HG02588 (cell line): Measurements from ENCODE around the gene ZNF804A.
"Not testable (repeated sequence)": the region's sequence is repeated elsewhere in the genome, so short reads cannot be mapped to it uniquely, and the experiment has no call there.

Source experiments
- ATAC-seq: cut with Tn5 transposase; IDR thresholded peaks from one replicate; pipeline ENCODE4 v1.9.1; 2021; ENCODE audit warnings: mild to moderate bottlenecking, moderate library complexity; ENCODE audit not compliant: unreplicated experiment

Gene ZNF804A

DNA sequence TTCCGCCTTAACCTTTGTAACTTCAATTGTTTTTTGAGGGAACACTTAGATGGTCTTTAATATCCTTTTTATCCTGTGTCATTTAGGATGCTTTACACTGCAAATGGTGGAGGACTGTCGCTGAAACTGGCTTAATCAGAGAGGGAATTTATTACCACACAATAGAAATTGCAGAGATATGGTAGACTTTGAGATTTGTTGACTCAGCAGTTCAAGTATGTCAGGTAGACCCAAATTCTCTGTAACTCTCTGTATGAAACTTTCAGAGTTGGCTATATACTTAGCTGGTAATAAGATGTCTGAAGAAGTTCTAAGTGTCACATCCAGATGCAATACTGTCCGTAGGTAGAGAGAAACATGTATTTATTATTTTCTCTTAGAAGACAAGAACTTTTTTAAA, 100.1 kb downstream of the ZNF804A start:
- no peak for ATAC-seq

DNA sequence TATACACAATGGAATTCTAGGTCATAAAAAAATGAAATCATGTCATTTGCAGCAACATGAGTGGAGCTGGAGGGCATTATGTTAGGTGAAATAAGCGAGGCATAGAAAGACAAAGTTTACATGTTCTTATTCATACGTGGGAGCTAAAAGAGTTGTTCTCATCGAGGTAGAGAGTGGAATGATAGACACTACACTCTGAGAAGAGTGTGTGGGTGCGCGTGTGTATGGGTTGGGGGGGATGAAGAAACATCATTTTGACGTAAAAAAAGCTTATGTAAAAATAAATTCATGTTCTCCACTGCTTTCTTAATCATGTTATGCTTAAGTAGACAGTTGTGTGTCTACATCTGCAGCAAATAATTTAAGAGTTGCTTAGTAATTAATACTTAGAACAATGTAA, 123.6 kb downstream of the ZNF804A start:
- ATAC-seq, result no peak

DNA sequence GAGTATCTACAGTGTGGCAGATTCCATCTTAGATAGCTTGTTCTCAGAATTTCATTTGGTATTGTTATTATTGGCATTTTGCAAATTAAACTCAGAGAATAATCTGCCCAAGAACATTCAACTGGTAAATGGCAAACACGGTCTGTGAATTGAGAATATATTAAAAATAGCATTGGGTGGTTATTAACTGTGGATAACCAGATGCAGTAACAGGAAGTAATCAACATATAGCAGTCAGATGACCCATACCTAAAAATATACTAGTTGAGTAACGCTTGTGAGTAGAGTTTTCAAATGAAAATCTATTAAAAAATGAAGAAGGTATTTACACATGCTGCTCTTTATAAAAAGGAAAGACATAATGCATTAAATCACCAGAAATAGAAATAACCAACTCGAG, 129.5 kb downstream of the ZNF804A start:
- no peak for ATAC-seq

DNA sequence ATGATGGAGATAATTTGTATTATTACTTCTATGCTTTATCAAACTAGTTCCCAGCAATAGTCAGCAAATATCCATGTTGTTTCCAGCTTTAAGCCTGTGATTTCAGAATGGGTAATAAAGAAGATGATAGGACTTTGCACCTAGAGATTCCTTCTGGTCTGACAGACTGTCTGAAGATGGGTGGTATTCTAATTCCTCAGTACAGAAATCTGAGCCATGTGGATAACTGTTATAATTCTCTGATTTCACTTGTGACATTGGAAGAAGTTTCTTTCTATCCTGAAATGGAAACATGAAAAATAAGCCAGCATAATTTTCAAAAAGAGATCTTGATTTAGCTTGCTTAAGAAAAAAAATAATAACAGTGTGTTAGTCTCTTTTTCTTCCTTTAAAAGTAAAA, 130.1 kb downstream of the ZNF804A start:
- ATAC-seq, result no peak

DNA sequence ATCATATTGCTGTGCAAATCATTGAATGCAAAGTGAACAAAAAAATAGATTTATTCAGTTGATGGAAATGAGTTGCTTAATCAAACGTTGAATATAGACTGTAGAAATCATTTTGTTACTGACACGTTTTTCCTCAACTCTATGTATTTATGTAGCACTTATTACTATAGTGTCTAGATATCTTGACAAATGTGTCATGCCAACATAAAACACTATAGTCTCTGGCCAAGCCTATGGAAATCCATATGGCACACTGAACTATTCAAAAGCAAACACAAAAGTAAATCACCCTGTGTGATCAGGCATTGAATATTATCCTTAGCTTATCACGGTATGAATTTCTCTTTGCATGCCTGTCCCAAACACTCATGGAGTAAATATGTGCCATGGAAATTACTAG, 131.3 kb downstream of the ZNF804A start:
- ATAC-seq, result no peak

DNA sequence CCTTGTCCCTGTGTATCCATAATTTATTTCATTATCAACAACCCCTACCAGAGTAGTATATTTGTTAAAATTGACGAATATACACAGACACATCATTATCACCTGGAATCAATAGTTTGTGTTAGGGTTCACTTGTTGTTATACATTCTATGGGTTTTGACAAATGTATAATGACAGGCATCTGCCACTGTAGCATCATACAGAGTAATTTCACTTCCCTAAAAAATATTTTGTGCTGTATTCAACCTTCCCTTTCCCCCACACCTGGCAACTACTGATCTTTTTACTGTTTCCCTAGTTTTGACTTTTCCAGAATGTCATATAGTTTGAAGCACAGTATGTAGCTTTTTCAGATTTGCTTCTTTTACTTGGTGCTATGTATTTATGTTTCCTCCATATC, 132.0 kb downstream of the ZNF804A start:
- ATAC-seq, result no peak

DNA sequence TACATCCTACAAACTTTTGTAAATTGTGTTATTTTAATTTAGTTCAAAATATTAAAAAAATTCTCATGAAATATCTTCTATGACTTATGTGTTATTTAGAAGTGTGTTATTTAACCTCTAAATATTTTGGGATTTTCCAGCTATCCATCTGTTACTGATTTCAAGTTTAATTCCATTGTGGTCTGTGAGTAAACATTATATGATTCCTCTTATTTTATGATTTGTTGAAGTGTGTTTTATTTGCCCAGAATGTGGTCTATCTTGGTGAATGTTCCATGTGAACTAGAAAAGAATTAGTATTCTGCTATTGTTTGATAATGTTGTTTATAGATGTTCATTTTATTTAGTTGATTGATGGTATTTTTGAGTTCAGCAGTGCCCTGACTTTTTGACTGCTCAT, 136.0 kb downstream of the ZNF804A start:
- ATAC-seq, result no peak

DNA sequence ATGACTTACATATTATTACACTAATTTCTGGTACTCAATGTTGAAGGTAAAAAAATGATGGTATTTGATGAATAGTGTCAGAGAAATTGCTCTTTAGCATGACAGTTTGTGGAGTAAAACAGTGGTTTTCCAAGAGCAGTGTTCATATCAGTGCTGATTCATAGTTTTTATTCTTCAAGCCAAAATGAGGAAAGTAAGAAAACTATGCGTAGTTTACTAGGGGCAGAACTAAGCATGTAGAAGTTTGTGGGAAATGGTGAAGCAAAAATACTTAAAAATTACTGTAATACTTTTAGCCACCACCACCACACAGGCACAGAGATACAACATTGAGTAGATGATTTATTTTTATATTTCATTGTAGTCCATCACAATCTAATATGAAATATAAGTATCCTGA, 137.3 kb downstream of the ZNF804A start:
- no peak for ATAC-seq

DNA sequence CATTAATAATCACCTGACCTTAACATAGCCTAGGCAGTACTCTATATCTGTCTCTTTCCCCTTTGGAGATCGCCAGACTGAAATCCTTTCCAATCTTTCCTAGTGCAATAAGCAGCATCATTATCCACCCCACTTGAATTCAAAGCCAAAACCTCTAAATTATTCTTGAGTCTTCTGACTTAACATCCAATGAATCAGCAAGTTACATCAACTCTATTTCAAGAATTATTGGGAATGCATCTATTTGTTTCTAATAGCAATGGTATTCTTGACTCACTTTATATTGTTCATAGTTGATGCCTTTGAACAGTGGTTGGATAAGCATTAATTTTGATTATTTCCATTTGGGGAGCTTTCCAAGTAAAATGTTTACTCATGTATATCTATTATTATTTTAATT, 144.8 kb downstream of the ZNF804A start:
- no peak for ATAC-seq

DNA sequence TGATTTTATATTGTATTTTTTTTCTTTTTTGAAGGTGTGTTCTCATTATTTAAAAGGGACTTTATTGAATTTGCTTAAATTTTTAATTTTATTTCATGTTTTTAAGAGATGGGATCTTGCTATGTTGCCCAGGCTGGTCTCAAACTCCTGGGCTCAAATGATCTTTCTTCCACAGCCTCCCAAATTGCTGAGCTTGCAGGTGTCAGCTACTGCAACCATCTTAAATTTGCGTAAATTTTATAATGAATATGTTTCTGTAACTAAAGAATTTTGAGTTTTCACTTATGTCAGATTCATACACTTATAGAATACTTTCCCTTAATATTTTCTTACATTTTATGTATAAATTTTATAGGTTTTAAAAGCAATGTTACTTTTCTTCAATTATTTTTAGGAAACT, 157.8 kb downstream of the ZNF804A start:
- no peak for ATAC-seq

DNA sequence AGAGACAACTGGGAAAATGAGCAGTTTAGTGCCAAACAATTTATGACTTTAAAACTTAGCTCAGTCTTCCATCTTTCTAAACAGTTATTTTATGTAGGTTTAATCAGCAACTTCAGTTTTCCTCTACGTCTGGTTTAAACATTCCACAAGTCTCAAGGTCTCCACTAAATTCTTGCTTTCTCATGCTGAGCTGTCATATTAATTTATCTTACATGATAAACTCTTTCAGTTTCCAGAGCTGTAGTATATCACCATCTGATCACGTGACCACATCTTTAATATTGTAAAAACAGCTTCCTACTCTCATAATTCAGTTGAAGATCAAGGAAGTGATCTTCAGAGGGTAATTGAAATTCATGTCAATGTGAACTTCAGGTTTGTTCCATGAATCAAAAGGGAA, 158.6 kb downstream of the ZNF804A start:
- no peak for ATAC-seq

DNA sequence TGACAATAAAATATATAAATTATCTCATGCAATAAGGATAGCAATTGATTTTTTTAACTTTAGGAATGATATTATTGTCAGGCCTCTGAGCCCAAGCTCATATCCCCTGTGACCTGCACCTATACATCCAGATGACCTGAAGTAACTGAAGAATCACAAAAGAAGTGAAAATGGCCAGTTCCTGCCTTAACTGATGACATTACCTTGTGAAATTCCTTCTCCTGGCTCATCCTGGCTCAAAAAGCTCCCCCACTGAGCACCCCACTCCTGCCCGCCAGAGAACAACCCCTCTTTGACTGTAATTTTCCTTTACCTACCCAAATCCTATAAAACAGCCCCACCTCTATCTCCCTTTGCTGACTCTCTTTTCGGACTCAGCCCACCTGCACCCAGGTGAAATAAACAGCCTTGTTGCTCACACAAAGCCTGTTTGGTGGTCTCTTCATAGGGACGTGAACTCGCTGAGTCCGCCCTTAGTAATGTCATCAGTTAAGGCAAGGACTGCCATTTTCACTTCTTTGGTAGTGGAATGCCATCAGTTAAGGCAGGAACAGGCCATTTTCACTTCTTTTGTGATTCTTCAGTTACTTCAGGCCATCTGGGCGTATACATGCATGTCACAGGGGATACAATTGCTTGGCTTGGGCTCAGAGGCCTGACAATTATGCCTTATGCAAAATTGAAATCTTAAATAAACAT, 161.4 kb downstream of the ZNF804A start:
- ATAC-seq, result not testable (repeated sequence)

DNA sequence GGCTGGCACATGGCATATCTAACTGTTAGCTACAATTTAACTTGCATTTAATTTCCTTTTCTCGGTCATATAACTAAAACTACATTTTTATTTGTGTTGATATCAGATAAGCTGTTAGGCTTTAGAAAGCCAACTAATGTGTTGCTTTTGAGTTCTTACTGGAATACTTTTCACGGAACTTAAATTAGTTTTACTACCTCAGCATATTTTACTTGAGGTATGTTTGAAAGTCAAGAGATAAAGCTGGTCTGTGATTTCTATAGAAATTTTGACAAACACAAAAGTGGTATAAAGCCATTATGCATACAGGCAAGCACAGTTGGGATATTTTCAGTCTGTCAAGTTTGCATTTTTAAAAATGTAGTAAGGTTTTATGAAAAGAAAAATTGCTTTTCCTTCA, 162.6 kb downstream of the ZNF804A start:
- ATAC-seq, result no peak

DNA sequence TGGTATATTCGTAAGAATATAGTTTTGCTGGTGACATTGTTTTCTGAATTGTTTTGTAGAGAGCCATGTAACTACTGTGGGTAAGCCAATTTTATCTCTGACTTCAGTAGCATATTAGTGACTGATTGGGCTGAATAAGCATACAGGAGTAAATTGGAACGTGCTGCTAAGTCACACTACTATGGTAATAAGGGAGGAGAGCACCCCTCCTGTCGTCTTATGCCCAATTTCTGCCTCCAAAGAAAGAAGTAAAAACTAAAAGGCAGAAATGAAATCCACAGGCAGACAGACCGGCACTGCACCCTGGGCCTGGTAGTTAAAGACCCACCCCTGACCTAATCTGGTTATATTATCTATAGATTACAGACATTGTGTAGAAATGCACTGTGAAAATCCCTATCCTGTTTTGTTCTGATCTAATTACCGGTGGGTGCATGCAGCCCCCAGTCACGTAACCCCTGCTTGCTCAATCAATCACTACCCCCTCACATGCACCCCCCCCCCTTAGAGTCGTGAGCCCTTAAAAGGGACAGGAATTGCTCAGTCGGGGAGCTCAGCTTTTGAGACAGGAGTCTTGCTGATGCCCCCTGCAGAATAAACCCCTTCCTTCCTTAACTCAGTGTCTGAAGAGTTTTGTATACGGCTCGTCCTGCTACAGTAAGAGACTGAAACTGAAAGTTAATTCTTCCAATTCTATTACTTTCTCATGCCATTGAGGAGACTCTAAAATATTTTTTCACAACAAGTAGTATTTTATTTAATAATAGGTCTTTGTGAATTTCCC, 167.0 kb downstream of the ZNF804A start:
- no peak for ATAC-seq

DNA sequence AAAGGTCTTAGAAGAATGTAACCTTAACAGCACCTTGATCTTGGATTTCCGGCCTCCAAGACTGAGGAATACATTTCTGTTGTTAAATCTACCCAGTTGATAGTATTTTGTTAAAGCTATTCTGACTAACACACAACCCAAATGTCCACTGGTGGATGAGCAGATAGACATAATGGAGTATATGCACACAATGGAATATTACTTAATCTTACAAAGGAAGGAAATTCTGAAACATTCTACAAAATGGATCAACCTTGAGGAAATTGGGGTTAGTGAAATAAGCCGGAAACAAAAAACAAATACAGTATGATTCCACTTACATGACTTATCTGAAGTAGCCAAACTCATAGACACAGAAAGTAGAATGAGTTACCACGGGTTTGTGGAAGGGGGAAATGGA, 168.7 kb downstream of the ZNF804A start:
- no peak for ATAC-seq

DNA sequence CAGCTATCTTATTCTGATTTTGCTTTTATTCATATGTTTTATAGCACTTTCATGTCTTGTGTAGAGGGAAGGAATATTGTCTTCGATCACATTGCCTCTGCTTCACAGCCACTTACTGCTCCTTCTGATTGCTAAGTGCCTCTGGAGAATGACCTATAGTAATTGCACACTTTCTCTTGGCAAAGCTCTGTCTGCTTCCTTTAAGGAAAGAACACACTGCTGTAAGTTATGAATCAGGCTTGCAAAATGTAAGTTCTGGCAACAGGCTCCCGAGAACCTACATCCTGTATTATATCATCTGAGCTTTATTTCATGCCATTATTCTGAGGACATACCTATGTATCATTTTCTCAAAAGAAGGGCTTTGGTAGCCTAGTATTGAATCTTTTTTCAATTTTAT, 170.7 kb downstream of the ZNF804A start:
- no peak for ATAC-seq

DNA sequence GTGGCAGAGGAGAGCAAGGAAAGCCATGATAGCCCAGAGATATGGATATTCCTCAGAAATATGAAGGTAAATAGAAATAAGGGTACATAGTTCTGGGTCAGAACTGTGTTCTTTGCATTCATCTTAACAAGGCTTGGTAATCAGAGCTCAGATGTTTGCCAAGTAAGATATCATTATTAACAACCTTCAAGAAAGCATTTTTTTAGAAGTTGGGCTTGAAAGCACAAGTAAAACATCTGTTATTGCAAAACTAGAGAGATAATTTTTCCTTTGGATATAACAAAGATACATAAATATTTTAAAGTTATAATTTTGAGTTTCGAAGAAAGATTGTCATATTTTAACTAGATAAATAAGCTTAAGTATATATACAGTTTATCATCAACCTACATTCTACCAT, 171.4 kb downstream of the ZNF804A start:
- ATAC-seq, result no peak

DNA sequence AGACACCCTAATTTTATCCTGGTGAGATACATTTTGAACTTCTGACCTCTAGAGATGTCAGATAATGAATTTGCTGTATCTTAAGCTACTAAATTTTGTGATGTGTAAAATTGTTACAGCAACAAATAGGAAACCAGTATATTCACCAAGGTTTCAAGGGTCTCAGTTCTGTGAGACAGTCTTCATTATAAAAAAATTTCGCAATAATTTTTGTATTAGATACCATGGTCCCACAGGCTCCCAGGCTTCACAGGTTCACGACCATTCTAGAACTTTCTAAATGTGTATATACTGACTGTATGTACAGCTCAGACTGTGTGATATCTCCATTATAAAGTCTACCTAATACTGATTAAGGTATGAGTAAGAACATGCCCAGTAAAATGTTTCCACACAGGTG, 181.4 kb downstream of the ZNF804A start:
- ATAC-seq, result no peak

DNA sequence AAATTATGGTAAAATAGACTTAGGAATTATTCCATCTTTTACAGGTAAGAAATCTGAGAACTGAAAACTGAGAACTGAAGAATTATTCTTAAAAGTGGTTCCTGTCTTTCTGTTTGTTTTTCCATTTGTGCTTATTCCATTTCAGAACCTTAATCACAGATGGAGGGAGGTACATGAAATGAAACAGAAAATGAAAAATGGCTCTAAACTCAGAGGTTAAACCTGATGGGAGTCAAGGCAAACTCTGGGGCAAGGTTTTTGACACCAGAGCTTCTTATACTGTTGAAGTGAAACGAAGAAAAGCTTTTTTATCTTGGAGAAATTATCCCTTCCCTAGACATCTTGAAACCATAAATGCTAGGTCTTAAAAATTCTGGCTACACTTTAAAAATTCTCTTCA, 182.1 kb downstream of the ZNF804A start:
- no peak for ATAC-seq

DNA sequence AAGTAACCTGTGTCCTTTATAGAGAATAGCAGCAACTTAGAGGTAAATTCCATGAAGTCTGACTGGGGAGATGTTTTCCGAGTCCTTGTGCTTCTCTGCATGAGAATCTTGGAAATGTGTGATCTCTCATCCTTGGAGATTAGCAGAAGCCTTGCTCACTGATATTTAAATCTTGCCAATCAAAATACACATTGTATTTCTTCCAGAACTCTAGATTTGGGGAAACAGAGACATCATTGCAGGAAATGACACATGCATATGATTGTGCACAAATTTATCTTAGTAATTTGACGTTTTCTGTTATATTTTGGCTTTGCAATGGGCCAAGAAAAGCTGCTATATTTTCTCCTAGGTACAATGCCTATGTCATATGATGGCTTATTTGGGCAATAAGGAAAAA, 182.6 kb downstream of the ZNF804A start:
- no peak for ATAC-seq

DNA sequence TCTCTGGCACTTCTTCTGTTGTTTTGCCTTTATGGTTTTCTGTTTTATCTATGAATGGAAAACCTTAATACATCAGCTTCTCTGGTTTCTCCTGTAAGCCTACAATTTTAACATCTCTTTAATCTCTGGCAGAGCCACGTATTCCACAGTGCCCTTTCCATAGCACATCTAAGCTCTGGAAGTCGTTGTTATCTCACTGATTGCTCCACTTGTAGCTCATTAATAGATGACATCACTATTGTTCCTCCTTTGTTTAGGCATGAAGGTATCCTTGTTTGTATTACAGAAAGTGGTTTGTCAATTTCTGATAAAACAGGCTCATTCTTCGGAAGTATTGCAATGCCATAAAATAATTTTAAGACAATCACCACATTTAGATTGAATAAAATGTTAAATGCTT, 185.2 kb downstream of the ZNF804A start:
- ATAC-seq, result no peak

DNA sequence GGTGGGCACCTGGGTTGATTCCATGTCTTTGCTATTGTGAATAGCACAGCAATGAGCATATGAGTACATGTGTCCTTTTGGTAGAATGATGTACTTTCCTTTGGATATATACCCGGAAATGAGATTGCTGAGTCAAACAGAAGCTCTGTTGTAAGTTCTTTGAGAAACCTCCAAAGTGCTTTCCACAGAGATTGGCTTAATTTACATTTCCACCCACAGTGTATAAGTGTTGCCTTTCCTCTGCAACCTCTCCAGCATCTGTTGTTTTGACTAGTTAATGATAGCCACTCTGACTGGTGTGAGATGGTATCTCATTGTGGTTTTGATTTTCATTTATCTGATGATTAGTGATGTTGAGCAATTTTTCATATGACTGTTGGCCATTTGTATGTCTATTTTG, 194.8 kb downstream of the ZNF804A start:
- no peak for ATAC-seq

DNA sequence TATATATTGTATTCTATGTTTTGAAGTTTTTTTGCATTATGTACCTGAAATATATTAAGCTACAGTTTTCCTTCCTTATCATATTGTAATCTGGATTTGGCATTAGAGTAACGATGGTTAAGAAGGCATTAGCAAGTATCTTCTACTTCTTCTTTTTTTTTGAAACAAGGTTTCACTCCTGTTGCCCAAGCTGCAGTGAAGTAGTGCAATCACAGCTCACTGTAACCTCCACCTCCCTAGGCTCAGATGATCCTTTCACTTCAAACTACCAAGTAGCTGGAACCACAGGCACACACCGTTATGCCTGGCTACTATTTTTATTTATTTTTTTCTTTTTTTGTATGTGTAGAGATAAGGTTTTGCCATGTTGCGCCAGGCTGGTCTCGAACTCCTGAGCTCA, 201.1 kb downstream of the ZNF804A start:
- no peak for ATAC-seq
